Osteoblast (primary cell): ENCODE measurements around the gene BICDL1. TPM values are rescaled to one million over a fixed set of nuclear protein-coding genes. Genes with fewer than 3 reads are reported as not detected.

Experiments used
- DNase-seq: peaks from one replicate; pipeline ENCODE4 v3.0.0; 2011; ENCODE audit warnings: low spot score, mixed read lengths; ENCODE audit not compliant: insufficient read length; ENCODE audit errors: missing footprints
- H2AFZ ChIP-seq: 2 replicates; pipeline ENCODE4 v1.6.0; 2011; ENCODE audit warnings: mild to moderate bottlenecking, low read length
- H3K27ac ChIP-seq: 2 replicates; pipeline ENCODE4 v1.5.1; 2011; ENCODE audit warnings: mild to moderate bottlenecking, low read depth, low read length, moderate library complexity
- H3K27me3 ChIP-seq: 2 replicates; pipeline ENCODE4 v1.6.0; 2012; ENCODE audit warnings: mild to moderate bottlenecking, control low read depth, inconsistent platforms, low read length, moderate library complexity; ENCODE audit not compliant: insufficient read depth
- H3K36me3 ChIP-seq: 2 replicates; pipeline ENCODE4 v1.5.1; 2011; ENCODE audit warnings: mild to moderate bottlenecking, low read length, control low read depth, moderate library complexity; ENCODE audit not compliant: insufficient read depth
- H3K4me1 ChIP-seq: 2 replicates; pipeline ENCODE4 v1.5.1; 2011; ENCODE audit warnings: mild to moderate bottlenecking, low read length, control low read depth, moderate library complexity; ENCODE audit not compliant: insufficient read depth
- H3K4me2 ChIP-seq: 2 replicates; pipeline ENCODE4 v1.6.0; 2011; ENCODE audit warnings: mild to moderate bottlenecking, low read length; ENCODE audit not compliant: insufficient read depth
- H3K4me3 ChIP-seq: fragments of 200-600 bp; sonication (generic); 3 replicates; pipeline ENCODE4 v1.5.1; 2012; ENCODE audit warnings: mild to moderate bottlenecking, low read length, inconsistent platforms; ENCODE audit not compliant: insufficient read depth
- H3K79me2 ChIP-seq: 2 replicates; pipeline ENCODE4 v1.6.0; 2012; ENCODE audit warnings: mild to moderate bottlenecking, low read length, control low read depth, inconsistent platforms; ENCODE audit not compliant: insufficient read depth
- H3K9me3 ChIP-seq: 2 replicates; pipeline ENCODE4 v1.5.1; 2011; ENCODE audit warnings: low read depth, low read length, control low read depth
- H4K20me1 ChIP-seq: 2 replicates; pipeline ENCODE4 v1.6.0; 2012; ENCODE audit warnings: mild to moderate bottlenecking, low read length, control low read depth; ENCODE audit not compliant: insufficient read depth
- total RNA-seq: library from RNA; depleted of rRNA; stranded (reverse); fragments of >200 nt; gene quantifications from 2 replicates; pipeline ENCODE4 v1.2.3, GENCODE V29; 2012
- TF ChIP-seq, protein P1 (sequence below): IDR thresholded peaks from 2 replicates; pipeline ENCODE4 v1.5.1; 2011; ENCODE audit warnings: mild to moderate bottlenecking, low read depth, low read length, moderate library complexity; ENCODE audit errors: extremely low read depth

BICDL1 gene
- total RNA-seq, 1 donor = not detected

DNA sequence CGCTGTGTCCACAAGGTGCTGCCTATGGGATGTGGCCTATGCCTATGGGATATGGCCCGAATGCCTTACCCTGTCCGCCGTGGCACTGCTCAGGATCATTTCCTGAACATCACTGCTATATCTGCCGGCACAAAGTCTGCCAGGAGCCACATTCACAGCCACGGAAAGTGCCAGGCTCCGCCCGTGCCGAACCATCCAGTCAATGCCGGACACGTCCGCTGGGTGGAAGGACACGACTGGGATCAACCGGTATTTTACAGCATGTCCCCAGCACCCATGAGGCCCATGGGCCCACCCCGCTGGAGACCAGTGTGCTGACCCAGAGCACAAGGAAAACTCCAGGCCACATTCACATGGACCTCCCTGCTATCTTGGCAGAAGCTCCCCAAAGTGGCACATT lies 142.1 kb downstream of the BICDL1 start:
- no peak overlapping the region for H2AFZ ChIP-seq
- H3K9me3 ChIP-seq = no peaks in the 10 kb centered on the region
- TF ChIP-seq, protein P1, sequence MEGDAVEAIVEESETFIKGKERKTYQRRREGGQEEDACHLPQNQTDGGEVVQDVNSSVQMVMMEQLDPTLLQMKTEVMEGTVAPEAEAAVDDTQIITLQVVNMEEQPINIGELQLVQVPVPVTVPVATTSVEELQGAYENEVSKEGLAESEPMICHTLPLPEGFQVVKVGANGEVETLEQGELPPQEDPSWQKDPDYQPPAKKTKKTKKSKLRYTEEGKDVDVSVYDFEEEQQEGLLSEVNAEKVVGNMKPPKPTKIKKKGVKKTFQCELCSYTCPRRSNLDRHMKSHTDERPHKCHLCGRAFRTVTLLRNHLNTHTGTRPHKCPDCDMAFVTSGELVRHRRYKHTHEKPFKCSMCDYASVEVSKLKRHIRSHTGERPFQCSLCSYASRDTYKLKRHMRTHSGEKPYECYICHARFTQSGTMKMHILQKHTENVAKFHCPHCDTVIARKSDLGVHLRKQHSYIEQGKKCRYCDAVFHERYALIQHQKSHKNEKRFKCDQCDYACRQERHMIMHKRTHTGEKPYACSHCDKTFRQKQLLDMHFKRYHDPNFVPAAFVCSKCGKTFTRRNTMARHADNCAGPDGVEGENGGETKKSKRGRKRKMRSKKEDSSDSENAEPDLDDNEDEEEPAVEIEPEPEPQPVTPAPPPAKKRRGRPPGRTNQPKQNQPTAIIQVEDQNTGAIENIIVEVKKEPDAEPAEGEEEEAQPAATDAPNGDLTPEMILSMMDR = no peak
- H3K36me3 ChIP-seq = peaks cover 96% of the 10 kb centered on the region
- peaks cover 10% of the 10 kb centered on the region for H3K4me1 ChIP-seq
- H3K4me3 ChIP-seq = no peak overlapping the region
- no peaks in the 10 kb centered on the region for H3K79me2 ChIP-seq
- no peaks in the 10 kb centered on the region for H3K27me3 ChIP-seq
- no peak overlapping the region for H3K27ac ChIP-seq
- H3K4me2 ChIP-seq = no peak overlapping the region
- peak; percentile 29 for DNase-seq
- H4K20me1 ChIP-seq = peaks cover 15% of the 10 kb centered on the region

- no peak overlapping the region for H3K4me3 ChIP-seq
- H3K27me3 ChIP-seq = no peaks in the 10 kb centered on the region
- peaks cover 10% of the 10 kb centered on the region for H4K20me1 ChIP-seq
- no peak overlapping the region for H2AFZ ChIP-seq
- no peaks in the 10 kb centered on the region for H3K4me1 ChIP-seq
- no peak overlapping the region for H3K4me2 ChIP-seq
- H3K79me2 ChIP-seq = no peaks in the 10 kb centered on the region
- peaks cover 96% of the 10 kb centered on the region for H3K36me3 ChIP-seq
- DNase-seq = peak; percentile 55
- no peak overlapping the region for H3K27ac ChIP-seq
- no peaks in the 10 kb centered on the region for H3K9me3 ChIP-seq
- TF ChIP-seq, protein P1 = no peak
Observed at GRCh38 chr12:120132054-120132836, 143.2 kb downstream of the BICDL1 start.

- Histone ChIP-seq H3K4me3 (no peak overlapping the region), H2AFZ (no peak overlapping the region), H3K27me3 (no peaks in the 10 kb centered on the region), H3K79me2 (no peaks in the 10 kb centered on the region), H3K9me3 (no peaks in the 10 kb centered on the region), H3K27ac (no peak overlapping the region), H4K20me1 (peaks cover 10% of the 10 kb centered on the region), H3K4me1 (no peaks in the 10 kb centered on the region), H3K36me3 (peaks cover 96% of the 10 kb centered on the region), H3K4me2 (no peak overlapping the region)
- DNase-seq = peak; percentile 41
- TF ChIP-seq, protein P1 = no peak
Observed at GRCh38 chr12:120132863-120133385, 143.9 kb downstream of the BICDL1 start.

DNA sequence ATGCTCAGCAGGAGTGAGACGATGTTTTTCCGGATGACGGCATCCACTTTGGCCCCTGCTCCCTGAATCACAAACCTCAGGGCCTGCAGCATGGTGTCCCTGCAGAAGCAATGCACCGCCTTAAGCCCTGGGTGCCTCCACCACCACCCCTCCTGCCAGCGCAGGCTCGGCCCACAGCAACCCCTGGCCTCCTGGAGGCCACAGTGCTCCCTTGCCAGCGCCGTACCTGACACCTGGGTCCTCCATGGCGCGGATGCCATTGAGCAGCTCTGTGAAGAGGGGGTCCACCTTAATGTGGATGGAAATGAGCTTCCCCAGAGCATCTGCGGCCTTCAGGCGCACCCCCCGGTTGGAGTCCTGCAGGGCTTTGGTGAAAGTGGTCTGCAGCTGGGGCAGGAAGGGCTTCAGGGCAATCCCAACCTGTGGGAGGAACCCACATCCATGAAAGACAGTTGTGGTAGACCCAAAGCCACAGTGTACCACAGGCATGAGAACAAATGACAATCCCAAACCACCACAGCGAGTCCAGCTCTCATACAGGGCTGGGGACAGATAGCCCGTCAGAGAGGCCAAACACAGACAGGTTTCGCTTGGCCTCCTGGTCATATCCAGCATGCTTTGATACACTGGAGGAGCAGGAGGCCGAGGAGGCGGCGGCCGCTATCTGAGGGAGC lies 145.4 kb downstream of the BICDL1 start:
- TF ChIP-seq, protein P1 = no peak
- Histone ChIP-seq H3K4me1 (no peaks in the 10 kb centered on the region), H2AFZ (no peak overlapping the region), H4K20me1 (peaks cover 12% of the 10 kb centered on the region), H3K4me2 (no peak overlapping the region), H3K9me3 (no peaks in the 10 kb centered on the region), H3K36me3 (peaks cover 90% of the 10 kb centered on the region), H3K27ac (no peak overlapping the region), H3K4me3 (no peak overlapping the region), H3K27me3 (no peaks in the 10 kb centered on the region), H3K79me2 (no peaks in the 10 kb centered on the region)
- DNase-seq = peak; percentile 66
